K562 (cell line): ENCODE measurements around the gene HADHA. TPM values are rescaled to one million over a fixed set of nuclear protein-coding genes. Genes with fewer than 3 reads are reported as not detected.

Experiments
- ATAC-seq: fragments of 200-7000 bp; cut with Tn5 transposase; 3 replicates; pipeline ENCODE4 v1.9.1; 2020; ENCODE audit warnings: moderate library complexity
- Bru-seq: library from RNA; stranded (reverse); fragments of 400-500 nt; gene quantifications from one replicate; lab custom pipeline; 2021; lab: Mats Ljungman, UMichigan
- BruChase-seq, 2 experiments: library from RNA; stranded (reverse); fragments of 400-500 nt; gene quantifications; one replicate each; lab custom pipeline; 2021; lab: Mats Ljungman, UMichigan
- BruUV-seq: library from RNA; stranded (reverse); fragments of 400-500 nt; replicated peaks from 2 replicates; lab custom pipeline; 2021; lab: Mats Ljungman, UMichigan
- CTCF ChIA-PET: fragments of 300-600 bp; formaldehyde crosslinking; extraction: SDS; loops from one replicate; lab custom pipeline; 2021; ENCODE audit warnings: low intra/inter-chr PET ratio; lab: Yijun Ruan, JAX
- POLR2A ChIA-PET: fragments of 300-600, 350-650 bp; sonication (Branson Sonifier 250); formaldehyde crosslinking; extraction: SDS; loops from one replicate; lab custom pipeline; 2021; ENCODE audit warnings: antibody characterized with exemption, inconsistent platforms; lab: Yijun Ruan, JAX
- DNase-seq, 4 experiments: peaks; one replicate each; pipeline versions ENCODE4 v3.0.0 to v3.0.0-alpha.2; 2011 to 2018; ENCODE audit warnings: low spot score in 3 of 4, mixed read lengths in 3 of 4; ENCODE audit errors: extremely low read depth in 1 of 4
- FAIRE-seq: peaks from 2 replicates; lab custom pipeline; 2011; peaks lifted over from hg19 to GRCh38; lab: Jason Lieb, UNC
- H2AFZ ChIP-seq: 2 replicates; pipeline ENCODE4 v1.6.0; 2011; ENCODE audit warnings: low read depth, low read length, control low read depth, inconsistent platforms
- H3K27ac ChIP-seq: fragments of 200-600 bp; 3 replicates; pipeline ENCODE4 v1.8.0; 2011; ENCODE audit warnings: low read depth, mild to moderate bottlenecking, control low read depth, inconsistent platforms, low read length, moderate library complexity, mixed read lengths; ENCODE audit errors: extremely low read depth
- H3K27me3 ChIP-seq, 2 experiments: fragments of 300-600 bp in 1 of 2; 2 replicates in 1 of 2; 3 replicates in 1 of 2; pipeline versions ENCODE4 v1.6.0 to v1.8.0; 2011; ENCODE audit warnings: inconsistent platforms in 2 of 2, low read length in 2 of 2, mild to moderate bottlenecking in 1 of 2, mixed read lengths in 1 of 2, moderate library complexity in 1 of 2; ENCODE audit not compliant: control insufficient read depth in 2 of 2, insufficient read depth in 2 of 2
- H3K36me3 ChIP-seq: fragments of 300-600 bp; 3 replicates; pipeline ENCODE4 v1.8.0; 2011; ENCODE audit warnings: mild to moderate bottlenecking, low read length, inconsistent platforms; ENCODE audit not compliant: control insufficient read depth, insufficient read depth
- H3K4me1 ChIP-seq, 2 experiments: fragments of 200-600 bp in 1 of 2; replicated peaks in 1 of 2; 2 replicates in 1 of 2; 3 replicates in 1 of 2; pipeline versions ENCODE4 v1.5.1 to v1.8.0; 2011; ENCODE audit warnings: inconsistent platforms in 2 of 2, low read length in 2 of 2, mild to moderate bottlenecking in 1 of 2, mixed read lengths in 1 of 2, moderate library complexity in 1 of 2; ENCODE audit not compliant: control insufficient read depth in 2 of 2, insufficient read depth in 2 of 2
- H3K4me2 ChIP-seq: 2 replicates; pipeline ENCODE4 v1.6.1; 2011; ENCODE audit warnings: low read length, control low read depth, inconsistent platforms, mixed read lengths; ENCODE audit not compliant: insufficient read depth
- H3K4me3 ChIP-seq: fragments of 200-600 bp; sonication (generic), shearing (Covaris generic); 2 replicates; pipeline ENCODE4 v1.5.1; 2016; ENCODE audit warnings: control low read depth, inconsistent platforms
- H3K79me2 ChIP-seq: fragments of 200-600 bp; 3 replicates; pipeline ENCODE4 v1.8.0; 2011; ENCODE audit warnings: low read length, inconsistent platforms; ENCODE audit not compliant: control insufficient read depth, insufficient read depth
- H3K9ac ChIP-seq, 2 experiments: 2 replicates each; pipeline versions ENCODE4 v1.6.0 to v1.6.1; 2011; ENCODE audit warnings: low read depth in 2 of 2, low read length in 2 of 2, control low read depth in 1 of 2, inconsistent platforms in 1 of 2, mild to moderate bottlenecking in 1 of 2, mixed read lengths in 1 of 2; ENCODE audit not compliant: insufficient read depth in 1 of 2
- H3K9me1 ChIP-seq: one replicate; pipeline ENCODE4 v1.6.0; 2011; ENCODE audit warnings: inconsistent platforms, mild to moderate bottlenecking, low read length, moderate library complexity; ENCODE audit not compliant: control insufficient read depth, insufficient read depth
- H3K9me3 ChIP-seq: replicated peaks from 2 replicates; pipeline ENCODE4 v1.5.1; 2011; ENCODE audit warnings: low read depth, low read length, inconsistent platforms; ENCODE audit not compliant: control insufficient read depth, insufficient read depth
- H4K20me1 ChIP-seq: replicated peaks from 2 replicates; pipeline ENCODE4 v1.6.1; 2011; ENCODE audit warnings: low read length, inconsistent platforms, mixed read lengths; ENCODE audit not compliant: control insufficient read depth, insufficient read depth
- BHLHE40 ChIP-seq: IDR thresholded peaks from 2 replicates; pipeline ENCODE4 v1.6.1; 2011; ENCODE audit warnings: low read length, improper control_type of control experiment
- FOXM1 ChIP-seq, 2 experiments: fragments of 450-650 bp in 1 of 2; sonication (generic) in 1 of 2; formaldehyde crosslinking in 1 of 2; IDR thresholded peaks; 2 replicates each; pipeline versions ENCODE4 v1.6.1 to v1.9.0; 2017 to 2022; ENCODE audit warnings: low read depth in 2 of 2, mild to moderate bottlenecking in 2 of 2, missing genetic modification reagents in 1 of 2, moderate library complexity in 1 of 2
- HDAC2 ChIP-seq: fragments of 450-650 bp; IDR thresholded peaks from 2 replicates; pipeline ENCODE4 v1.6.1; 2016; ENCODE audit warnings: mild to moderate bottlenecking
- PHTF2 ChIP-seq: fragments of 250-450 bp; sonication (Bioruptor Pico); IDR thresholded peaks from 2 replicates; pipeline ENCODE4 v1.5.0; 2021; ENCODE audit warnings: mild to moderate bottlenecking
- STAT6 ChIP-seq: sonication (generic); formaldehyde crosslinking; IDR thresholded peaks from 2 replicates; pipeline ENCODE4 v1.8.1; 2023; ENCODE audit warnings: mild to moderate bottlenecking, missing genetic modification reagents
- TAF15 ChIP-seq: fragments of 200-400 bp; formaldehyde crosslinking; IDR thresholded peaks from 2 replicates; pipeline ENCODE4 v1.6.1; 2017; ENCODE audit warnings: mild to moderate bottlenecking, low read depth, low read length, moderate library complexity
- TBL1XR1 ChIP-seq, 2 experiments: IDR thresholded peaks; 2 replicates each; pipeline ENCODE4 v1.6.1; 2012; ENCODE audit warnings: improper control_type of control experiment in 2 of 2, low read length in 2 of 2, mild to moderate bottlenecking in 1 of 2
- TGIF2 ChIP-seq: sonication (generic); formaldehyde crosslinking; IDR thresholded peaks from 2 replicates; pipeline ENCODE4 v1.8.1; 2022; ENCODE audit warnings: mild to moderate bottlenecking, missing genetic modification reagents, moderate library complexity
- ZNF232 ChIP-seq: sonication (generic); formaldehyde crosslinking; IDR thresholded peaks from 2 replicates; pipeline ENCODE4 v1.8.0; 2022; ENCODE audit warnings: mild to moderate bottlenecking, missing genetic modification reagents
- ZNF445 ChIP-seq: fragments of 250-450 bp; sonication (Bioruptor Pico); IDR thresholded peaks from 2 replicates; pipeline ENCODE4 v1.4.0; 2020; ENCODE audit warnings: low read depth, mild to moderate bottlenecking, moderate library complexity
- ZNF785 ChIP-seq: fragments of 250-450 bp; sonication (Bioruptor Pico); IDR thresholded peaks from 2 replicates; pipeline ENCODE4 v1.4.0; 2020; ENCODE audit warnings: mild to moderate bottlenecking
- WGBS: fragments of 100-300 bp; shearing (Covaris generic); methylation state at CpG from one replicate; pipeline ENCODE4 v1.1.6; 2016; ENCODE audit warnings: low coverage, mixed read lengths; ENCODE audit not compliant: insufficient coverage; ENCODE audit errors: missing lambda C conversion rate; 5-methylcytosine and 5-hydroxymethylcytosine counted together
- in situ Hi-C: fragments of 300-500 bp; cut with MboI; formaldehyde crosslinking; loops from 4 replicates; pipeline ENCODE4 v1.15.0; 2018; ENCODE audit warnings: inconsistent platforms, mixed read lengths
- intact Hi-C: fragments of 100-400 bp; cut with micrococcal nuclease; formaldehyde crosslinking; loops from 2 replicates; pipeline ENCODE4 v1.14.2; 2022
- long read RNA-seq, 3 experiments: library from polyadenylated mRNA in 2 of 3; library from RNA in 1 of 3; unstranded in 2 of 3; stranded (forward) in 1 of 3; transcript quantifications; one replicate each; pipeline ENCODE4 v2.0.0, GENCODE V29; 2019 to 2022
- polyA minus RNA-seq, 3 experiments: library from RNA; depleted of rRNA, polyadenylated mRNA; stranded (reverse); fragments of >200 nt; gene quantifications; 2 replicates each; pipeline ENCODE4 v1.2.3, GENCODE V29; 2011
- polyA plus RNA-seq, 8 experiments: library from polyadenylated mRNA; depleted of rRNA in 4 of 8; stranded (reverse) in 5 of 8; unstranded in 3 of 8; fragments of >200 nt; fragmentation: Nextera tagmentation in 2 of 8; fragmentation: Illumina TruSeq in 1 of 8; extraction: Ambion mirVana in 2 of 8; extraction: Trizol in 1 of 8; gene quantifications; 2 replicates each; pipeline versions ENCODE4 v1.2.1 to v1.2.3, GENCODE V29; 2011 to 2014; ENCODE audit warnings: inconsistent platforms in 1 of 8, missing spikeins in 1 of 8
- total RNA-seq, 7 experiments: library from RNA; depleted of rRNA in 6 of 7; stranded (reverse); fragments of >200 nt in 6 of 7; fragmentation: Illumina TruSeq in 2 of 7; extraction: Trizol in 2 of 7; gene quantifications; 2 replicates each; pipeline versions ENCODE4 v1.2.1 to v1.2.3, GENCODE V29; 2011 to 2021; ENCODE audit warnings: low replicate concordance in 1 of 7

The HADHA gene
- total RNA-seq (2011; cell fraction: chromatin; rRNA removed; ENCODE audit: low replicate concordance) = 66.4 and 94.3 TPM in 2 replicates
- 54.4 and 55.7 TPM in 2 replicates for total RNA-seq (2011; cell fraction: nucleolus; rRNA removed)
- 67.3 and 77.3 TPM in 2 replicates for total RNA-seq (2011; cell fraction: nucleoplasm; rRNA removed)
- 187 and 203 TPM in 2 replicates for total RNA-seq (2014; rRNA removed)
- 207 and 219 TPM in 2 replicates for total RNA-seq (2014; rRNA removed; fragmentation: Illumina TruSeq; extraction: Trizol)
- 195 and 202 TPM in 2 replicates for total RNA-seq (2015; rRNA removed; fragmentation: Illumina TruSeq; extraction: Trizol)
- total RNA-seq (2021) = 186 and 196 TPM in 2 replicates
- 183 and 214 TPM in 2 replicates for polyA plus RNA-seq (2011; rRNA removed)
- 99.3 and 152 TPM in 2 replicates for polyA plus RNA-seq (2011; cell fraction: cytosol; rRNA removed)
- 83.4 and 104 TPM in 2 replicates for polyA plus RNA-seq (2011; cell fraction: nucleus; rRNA removed)
- polyA plus RNA-seq (2012) = 174 and 251 TPM in 2 replicates
- polyA plus RNA-seq (2014; fragmentation: Illumina TruSeq; extraction: Trizol) = 224 and 246 TPM in 2 replicates
- 100 to 1,000 TPM; 152 to 326 TPM for polyA plus RNA-seq (2014; fragmentation: Nextera tagmentation; extraction: Ambion mirVana)
- 140 and 145 TPM in 2 replicates for polyA plus RNA-seq (2014; rRNA removed)
- polyA minus RNA-seq (2011; rRNA and poly(A)+ RNA removed) = 329 and 345 TPM in 2 replicates
- 151 and 156 TPM in 2 replicates for polyA minus RNA-seq (2011; cell fraction: cytosol; rRNA and poly(A)+ RNA removed)
- 31.8 and 68.9 TPM in 2 replicates for polyA minus RNA-seq (2011; cell fraction: nucleus; rRNA and poly(A)+ RNA removed)
- Bru-seq, nascent RNA = percentile 90 among the genes with signal in this experiment
- BruChase-seq, experiment 1, labeled RNA remaining after a 2-hour chase = percentile 90 among the genes with signal in this experiment
- BruChase-seq, experiment 2, labeled RNA remaining after a 6-hour chase = percentile 88 among the genes with signal in this experiment
- long read RNA-seq, experiment 1, transcript HADHA-201 (20 exons, 3,037 nt) = major isoform, 684 of 880 reads
- long read RNA-seq, experiment 1, transcript HADHA-204 (19 exons, 2,982 nt) = minor isoform, 13 of 880 reads
- long read RNA-seq, experiment 1, partial matches to known transcripts = 128 of 880 reads
- long read RNA-seq, experiment 1, other reads (novel, unspliced or antisense) = 52 of 880 reads
- long read RNA-seq, experiment 2, transcript HADHA-201 (20 exons, 3,037 nt) = major isoform, 161 of 359 reads
- long read RNA-seq, experiment 2, partial matches to known transcripts = 106 of 359 reads
- long read RNA-seq, experiment 2, other reads (novel, unspliced or antisense) = 89 of 359 reads
- long read RNA-seq, experiment 3, transcript HADHA-201 (20 exons, 3,037 nt) = major isoform, 216 of 302 reads
- long read RNA-seq, experiment 3, partial matches to known transcripts = 68 of 302 reads
- long read RNA-seq, experiment 3, other reads (novel, unspliced or antisense) = 13 of 302 reads

- peak; percentile 85 for ATAC-seq
- no peaks in the 10 kb centered on the region for H3K27me3 ChIP-seq
- peak within 1 kb of the TSS; percentile 90 for H2AFZ ChIP-seq
- POLR2A ChIA-PET = interaction anchor here (0.6 to 6.0 kb wide), 27 partner anchors 9 to 501 kb away, joined by 3 to 74 read pairs (median 3); no protein-coding TSS in a partner anchor
- H3K27ac ChIP-seq = peak within 1 kb of the TSS; percentile 95
- under 1% methylated on average over 54 of the region's 63 CpGs for WGBS
- intact Hi-C loops (loop anchor here (5.0 kb wide), 1 partner anchor 103 kb away; the partner anchor contains the start of genes ADGRF3 and SELENOI), in situ Hi-C loops (loop anchor here (5.0 kb wide), 1 partner anchor 223 kb away; no protein-coding TSS in a partner anchor)
- peak within 1 kb of the TSS; percentile 84 to 99 for H3K9ac ChIP-seq
- BruUV-seq = no TSS peak
- CTCF ChIA-PET = interaction anchor here (0.7 kb wide), 1 partner anchor 225 kb away, joined by 3 read pairs; no protein-coding TSS in a partner anchor
- peak; percentile 86 for FAIRE-seq
- H3K4me2 ChIP-seq = peak within 1 kb of the TSS; percentile 87
- no peaks in the 10 kb centered on the region for H4K20me1 ChIP-seq
- H3K4me1 ChIP-seq = peaks cover 9 to 16% of the 10 kb centered on the region in 2 experiments; a peak in 3 of 5 replicates
- H3K79me2 ChIP-seq = peaks cover 100% of the 10 kb centered on the region
- no peaks in the 10 kb centered on the region for H3K9me1 ChIP-seq
- peak; percentile 90 to 93 (median 91) for DNase-seq
- peak within 1 kb of the TSS; percentile 82 for H3K4me3 ChIP-seq
- H3K9me3 ChIP-seq = no peaks in the 10 kb centered on the region
- H3K36me3 ChIP-seq = peaks cover 11% of the 10 kb centered on the region; the same call in 2 of the 3 replicates
- TF ChIP-seq TGIF2 (CRISPR knock-in tag) (peak; percentile 82; the same call in 1 of the 2 replicates), FOXM1 (IDR thresholded peaks at IDR 0.05; ENCODE audit: low read depth) (peak; percentile 79), FOXM1 (CRISPR knock-in tag; IDR thresholded peaks at IDR 0.05; ENCODE audit: low read depth) (0 out of 2 replicates have a peak, but pooled peaks have one; percentile 22), BHLHE40 (peak; percentile 21; the same call in 1 of the 2 replicates), TAF15 (peak; percentile 59; the same call in 1 of the 2 replicates), HDAC2 (peak; percentile 38; the same call in 1 of the 2 replicates), ZNF445 (CRISPR knock-in tag) (no peak), ZNF785 (CRISPR knock-in tag) (no peak), ZNF232 (0 out of 2 replicates have a peak, but pooled peaks have one; percentile 35), PHTF2 (CRISPR knock-in tag) (no peak), STAT6 (CRISPR knock-in tag) (0 out of 2 replicates have a peak, but pooled peaks have one; percentile 37), TBL1XR1 (IDR thresholded peaks at IDR 0.05; ENCODE audit: low read length in 2 of 2) (peak in 1 of 2 experiments; percentile 43; a peak in 1 of 4 replicates)
Measured at GRCh38 chr2:26244309-26245230, at the start of gene HADHA, which contains the start of gene HADHB. Gene HADHA (minus strand): TSS chr2:26244632. CDS start chr2:26244596, 36 bp downstream. Gene HADHB (plus strand): TSS chr2:26244939. CDS start chr2:26254255, 9,316 bp downstream.
